ENCODE results near the gene KAZN. TPM values are rescaled to one million over a fixed set of nuclear protein-coding genes. Genes with fewer than 3 reads are reported as not detected.

The KAZN gene
- polyA plus RNA-seq, 2 donors, result 29.3 to 32.0 TPM

DNA sequence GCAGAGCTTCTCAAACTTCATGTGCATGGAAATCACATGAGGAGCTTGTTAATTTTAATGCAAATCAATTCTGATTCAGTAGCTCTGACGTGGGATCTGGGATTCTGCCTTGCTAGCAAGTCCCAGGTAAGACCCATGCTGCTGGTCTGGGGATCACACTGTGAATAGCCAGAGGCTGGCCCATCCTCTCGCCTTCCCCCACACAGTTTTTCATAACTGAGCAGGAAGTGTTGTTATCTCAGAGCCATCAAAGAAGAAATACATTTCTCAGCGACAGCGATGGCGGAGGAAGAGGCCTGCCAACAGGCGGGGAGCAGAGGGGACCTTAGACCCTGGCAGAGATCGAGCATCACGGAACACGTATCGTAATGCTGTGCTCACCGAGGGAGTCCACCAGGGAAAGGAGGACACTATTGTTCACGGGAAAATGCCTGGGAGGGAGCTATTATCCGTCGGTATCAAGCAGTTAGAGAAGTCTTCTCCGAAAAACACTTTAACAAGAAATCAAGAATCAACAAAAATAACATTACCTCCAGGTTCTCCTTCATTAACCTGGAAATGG, 286.2 kb downstream of the KAZN start:
- no peak overlapping the region for H3K27ac ChIP-seq (ENCODE audit: low read depth in 2 of 2, low read length in 1 of 2)
- no peaks in the 10 kb centered on the region for H3K36me3 ChIP-seq (ENCODE audit: control insufficient read depth in 2 of 2, insufficient read depth in 2 of 2, low read length in 1 of 2)
- H3K4me1 ChIP-seq (ENCODE audit: control insufficient read depth in 2 of 2, insufficient read depth in 2 of 2, low read length in 1 of 2), result peaks cover 0 to 14% of the 10 kb centered on the region in 2 donors
- no peak overlapping the region for H3K4me3 ChIP-seq (ENCODE audit: low read depth in 1 of 2, low read length in 2 of 2)
- H3K9me3 ChIP-seq (ENCODE audit: control insufficient read depth in 2 of 2, insufficient read depth in 1 of 2, low read depth in 1 of 2, low read length in 1 of 2), result no peaks in the 10 kb centered on the region
- WGBS, 2 donors, result 85 to 86% methylated on average over 15 of the region's 15 CpGs
- no peaks in the 10 kb centered on the region for H3K27me3 ChIP-seq (ENCODE audit: control insufficient read depth in 1 of 2, insufficient read depth in 2 of 2, low read length in 2 of 2)

DNA sequence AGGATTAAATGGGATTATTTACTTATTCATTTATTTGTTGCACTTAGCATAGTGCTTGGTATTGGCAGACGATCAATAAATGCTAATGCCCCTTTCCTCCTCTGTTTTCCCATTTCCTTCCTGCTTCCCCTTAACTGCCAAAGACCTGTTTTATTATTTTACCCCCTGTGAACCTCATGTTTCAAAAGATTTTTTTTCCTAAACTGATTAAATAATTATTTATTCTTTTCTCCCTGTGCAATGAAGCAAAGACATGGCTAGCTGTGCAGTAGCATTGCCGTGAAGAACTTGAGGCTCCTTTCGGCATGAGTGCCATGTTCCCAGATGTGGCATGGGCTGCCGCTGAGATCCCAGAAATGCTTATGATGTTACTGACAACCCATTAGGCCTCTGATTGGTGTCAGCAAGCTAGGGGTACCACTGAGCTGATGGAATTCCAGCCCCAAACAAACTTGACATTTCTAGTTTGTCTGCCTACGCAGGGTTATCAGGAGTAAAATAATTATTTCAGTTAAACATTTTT, 288.6 kb downstream of the KAZN start:
- no peaks in the 10 kb centered on the region for H3K27me3 ChIP-seq (ENCODE audit: control insufficient read depth in 1 of 2, insufficient read depth in 2 of 2, low read length in 2 of 2)
- H3K9me3 ChIP-seq (ENCODE audit: control insufficient read depth in 2 of 2, insufficient read depth in 1 of 2, low read depth in 1 of 2, low read length in 1 of 2), result no peaks in the 10 kb centered on the region

DNA sequence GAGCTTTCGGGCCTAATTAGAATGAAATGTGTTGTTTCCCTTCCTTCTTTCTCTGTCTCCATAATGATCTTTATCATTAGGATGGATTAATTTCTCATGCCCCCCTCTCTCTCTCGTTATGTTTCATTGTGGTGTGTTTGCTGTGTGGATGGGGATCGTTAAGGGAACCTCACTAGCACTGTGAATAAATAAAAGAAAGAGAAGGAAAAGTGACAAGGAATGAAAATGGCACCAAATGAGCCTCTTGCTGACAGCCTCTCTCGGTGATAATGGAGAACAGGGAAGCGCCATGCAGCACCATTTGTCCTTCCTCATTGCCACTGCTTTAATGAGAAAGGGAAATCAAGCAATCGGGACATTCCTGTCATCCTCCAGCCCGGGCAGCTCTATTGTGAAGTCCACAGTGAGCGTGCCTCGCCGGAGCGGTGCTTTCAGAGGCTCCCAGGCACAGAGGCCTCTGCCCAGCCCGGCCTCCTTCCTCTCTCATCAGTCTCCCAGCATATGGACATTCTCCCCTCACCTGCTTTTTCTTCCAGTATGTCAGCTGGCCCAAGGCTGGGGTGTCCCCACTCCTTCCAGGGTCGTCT, 289.4 kb downstream of the KAZN start:
- H3K27ac ChIP-seq (ENCODE audit: low read depth in 2 of 2, low read length in 1 of 2), result no peak overlapping the region
- H3K4me3 ChIP-seq (ENCODE audit: low read depth in 1 of 2, low read length in 2 of 2), result no peak overlapping the region
- H3K9me3 ChIP-seq (ENCODE audit: control insufficient read depth in 2 of 2, insufficient read depth in 1 of 2, low read depth in 1 of 2, low read length in 1 of 2), result no peaks in the 10 kb centered on the region
- H3K36me3 ChIP-seq (ENCODE audit: control insufficient read depth in 2 of 2, insufficient read depth in 2 of 2, low read length in 1 of 2), result no peaks in the 10 kb centered on the region
- no peaks in the 10 kb centered on the region for H3K4me1 ChIP-seq (ENCODE audit: control insufficient read depth in 2 of 2, insufficient read depth in 2 of 2, low read length in 1 of 2)
- 84 to 87% methylated on average over 13 of the region's 13 CpGs for WGBS, 2 donors
- no peaks in the 10 kb centered on the region for H3K27me3 ChIP-seq (ENCODE audit: control insufficient read depth in 1 of 2, insufficient read depth in 2 of 2, low read length in 2 of 2)

More for the DNA sequence above, 288.6 kb downstream of the KAZN start:
- Histone ChIP-seq H3K4me3 (ENCODE audit: low read depth in 1 of 2, low read length in 2 of 2) (no peak overlapping the region), H3K27ac (ENCODE audit: low read depth in 2 of 2, low read length in 1 of 2) (no peak overlapping the region), H3K4me1 (ENCODE audit: control insufficient read depth in 2 of 2, insufficient read depth in 2 of 2, low read length in 1 of 2) (peaks cover 0 to 3% of the 10 kb centered on the region in 2 donors), H3K36me3 (ENCODE audit: control insufficient read depth in 2 of 2, insufficient read depth in 2 of 2, low read length in 1 of 2) (no peaks in the 10 kb centered on the region)
- 90% methylated on average over 5 of the region's 5 CpGs for WGBS, 2 donors

DNA sequence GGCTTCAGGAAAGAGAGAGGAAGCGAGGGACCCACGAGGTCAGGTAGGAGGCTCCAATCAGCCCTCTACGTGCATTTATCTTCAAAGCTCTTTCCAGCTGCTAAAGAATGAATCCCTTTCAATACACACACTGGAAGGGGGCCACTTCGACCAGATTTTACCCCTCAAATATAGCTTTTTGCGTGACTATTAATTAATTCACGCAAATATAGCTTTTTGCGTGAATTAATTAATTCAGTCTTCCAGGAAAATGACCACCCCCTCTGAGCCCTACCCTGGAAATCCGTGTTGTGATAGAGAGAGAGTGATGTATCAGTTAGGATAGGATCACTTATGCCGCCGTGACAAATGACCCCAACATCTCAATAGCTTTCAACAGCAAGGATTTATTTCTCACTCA, 289.9 kb downstream of the KAZN start:
- Histone ChIP-seq H3K4me1 (ENCODE audit: control insufficient read depth in 2 of 2, insufficient read depth in 2 of 2, low read length in 1 of 2) (no peaks in the 10 kb centered on the region), H3K27ac (ENCODE audit: low read depth in 2 of 2, low read length in 1 of 2) (no peak overlapping the region), H3K36me3 (ENCODE audit: control insufficient read depth in 2 of 2, insufficient read depth in 2 of 2, low read length in 1 of 2) (no peaks in the 10 kb centered on the region), H3K4me3 (ENCODE audit: low read depth in 1 of 2, low read length in 2 of 2) (no peak overlapping the region), H3K27me3 (ENCODE audit: control insufficient read depth in 1 of 2, insufficient read depth in 2 of 2, low read length in 2 of 2) (no peaks in the 10 kb centered on the region), H3K9me3 (ENCODE audit: control insufficient read depth in 2 of 2, insufficient read depth in 1 of 2, low read depth in 1 of 2, low read length in 1 of 2) (no peaks in the 10 kb centered on the region)
- WGBS, 2 donors, result 89 to 91% methylated on average over 10 of the region's 10 CpGs

DNA sequence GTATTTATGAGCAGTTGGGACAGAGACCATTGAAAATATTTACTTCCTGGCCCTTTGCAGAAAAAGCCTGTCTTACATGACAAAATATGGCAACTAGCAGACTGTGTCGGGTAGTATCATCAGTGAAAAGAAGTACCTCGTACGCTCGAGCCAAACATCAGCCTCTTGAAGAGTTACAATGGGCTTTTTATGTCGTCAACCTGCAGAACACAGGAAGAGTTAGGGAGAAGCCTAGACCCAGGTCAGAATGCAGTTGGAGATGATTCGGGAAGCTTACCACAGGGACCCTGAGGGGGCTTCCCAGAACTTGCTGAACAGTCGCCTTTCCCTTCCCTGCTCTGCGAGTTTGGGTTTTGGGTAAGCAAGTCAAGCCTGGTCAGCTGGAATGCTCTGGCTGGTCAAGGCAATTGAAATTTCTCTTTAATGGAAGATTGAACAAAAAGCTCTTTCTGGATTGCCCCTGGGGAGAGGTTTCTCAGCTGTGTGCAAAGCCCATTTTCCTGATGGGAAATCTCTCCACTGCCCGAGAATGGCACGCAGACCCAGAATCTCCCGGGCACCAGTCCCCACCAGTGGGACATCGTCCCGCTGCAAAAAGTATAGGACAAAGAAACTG, 291.4 kb downstream of the KAZN start:
- no peak overlapping the region for H3K4me3 ChIP-seq (ENCODE audit: low read depth in 1 of 2, low read length in 2 of 2)
- H3K36me3 ChIP-seq (ENCODE audit: control insufficient read depth in 2 of 2, insufficient read depth in 2 of 2, low read length in 1 of 2), result no peaks in the 10 kb centered on the region
- H3K4me1 ChIP-seq (ENCODE audit: control insufficient read depth in 2 of 2, insufficient read depth in 2 of 2, low read length in 1 of 2), result peaks cover 0 to 4% of the 10 kb centered on the region in 2 donors
- no peak overlapping the region for H3K27ac ChIP-seq (ENCODE audit: low read depth in 2 of 2, low read length in 1 of 2)
- no peaks in the 10 kb centered on the region for H3K9me3 ChIP-seq (ENCODE audit: control insufficient read depth in 2 of 2, insufficient read depth in 1 of 2, low read depth in 1 of 2, low read length in 1 of 2)
- no peaks in the 10 kb centered on the region for H3K27me3 ChIP-seq (ENCODE audit: control insufficient read depth in 1 of 2, insufficient read depth in 2 of 2, low read length in 2 of 2)
- 87 to 88% methylated on average over 13 of the region's 13 CpGs for WGBS, 2 donors

DNA sequence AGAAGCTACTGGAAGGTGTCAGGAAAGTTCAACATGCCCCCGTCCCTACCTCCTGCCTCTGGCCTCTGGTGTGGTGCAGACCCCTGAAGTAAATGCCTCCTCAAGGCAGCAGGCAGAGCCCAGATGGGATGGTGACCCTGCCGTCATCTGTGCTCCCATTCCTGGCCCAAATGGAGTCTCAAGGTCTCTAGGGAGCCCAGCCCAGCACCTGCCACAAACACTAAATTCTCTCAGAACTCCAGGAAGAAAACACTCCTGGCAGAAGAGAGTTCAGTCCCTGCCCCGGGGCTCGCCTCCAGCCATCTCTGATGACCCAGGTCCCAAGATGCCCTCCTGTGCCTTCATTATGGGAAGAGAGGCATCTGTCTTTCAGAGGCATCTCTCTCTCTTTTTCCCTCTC, 293.5 kb downstream of the KAZN start:
- H3K27me3 ChIP-seq (ENCODE audit: control insufficient read depth in 1 of 2, insufficient read depth in 2 of 2, low read length in 2 of 2), result no peaks in the 10 kb centered on the region
- no peaks in the 10 kb centered on the region for H3K36me3 ChIP-seq (ENCODE audit: control insufficient read depth in 2 of 2, insufficient read depth in 2 of 2, low read length in 1 of 2)
- no peak overlapping the region for H3K4me3 ChIP-seq (ENCODE audit: low read depth in 1 of 2, low read length in 2 of 2)
- WGBS, 2 donors, result 86 to 87% methylated on average over 4 of the region's 4 CpGs
- H3K27ac ChIP-seq (ENCODE audit: low read depth in 2 of 2, low read length in 1 of 2), result no peak overlapping the region
- no peaks in the 10 kb centered on the region for H3K9me3 ChIP-seq (ENCODE audit: control insufficient read depth in 2 of 2, insufficient read depth in 1 of 2, low read depth in 1 of 2, low read length in 1 of 2)
- H3K4me1 ChIP-seq (ENCODE audit: control insufficient read depth in 2 of 2, insufficient read depth in 2 of 2, low read length in 1 of 2), result peaks cover 0 to 11% of the 10 kb centered on the region in 2 donors

DNA sequence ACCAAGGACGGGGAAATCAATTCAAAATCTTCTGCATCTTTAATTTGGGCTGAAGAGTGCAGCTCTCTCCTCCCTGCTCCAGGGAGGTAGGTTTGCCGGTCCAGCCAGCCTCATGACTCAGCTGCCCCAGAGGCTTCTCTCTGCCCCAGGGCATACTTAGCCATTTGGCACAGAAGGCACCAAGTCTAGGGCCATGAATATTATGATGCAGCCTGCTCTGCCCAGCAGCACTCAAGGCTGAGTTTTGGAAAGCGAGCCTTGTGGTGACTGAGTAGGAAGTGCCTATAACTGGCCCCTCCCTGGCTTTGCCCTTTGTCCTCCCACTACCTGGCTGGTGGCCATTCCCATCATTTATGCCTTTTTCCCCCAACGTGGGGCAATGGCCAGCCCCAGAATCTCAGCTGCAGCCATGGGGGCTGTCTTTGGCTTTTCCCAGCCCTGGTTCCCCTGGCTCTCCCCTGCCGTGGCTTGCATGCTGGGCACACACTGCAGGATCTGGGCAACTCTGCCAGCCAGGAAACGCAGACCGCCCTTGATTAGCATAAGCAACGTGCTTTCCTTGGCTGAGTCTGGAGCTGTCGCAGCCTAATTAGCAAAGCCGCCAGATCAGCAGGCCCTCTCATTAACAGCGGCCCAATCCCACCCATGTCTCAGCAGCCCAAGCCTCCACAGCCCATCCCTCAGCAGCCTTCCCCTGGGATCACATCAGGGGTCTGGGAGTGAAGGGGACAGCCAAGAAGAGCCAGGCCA, 296.5 kb downstream of the KAZN start:
- H3K27ac ChIP-seq (ENCODE audit: low read depth in 2 of 2, low read length in 1 of 2), result peak overlapping the region; percentile 26 to 88
- peaks cover 0 to 11% of the 10 kb centered on the region in 2 donors for H3K4me1 ChIP-seq (ENCODE audit: control insufficient read depth in 2 of 2, insufficient read depth in 2 of 2, low read length in 1 of 2)
- no peaks in the 10 kb centered on the region for H3K36me3 ChIP-seq (ENCODE audit: control insufficient read depth in 2 of 2, insufficient read depth in 2 of 2, low read length in 1 of 2)
- no peaks in the 10 kb centered on the region for H3K9me3 ChIP-seq (ENCODE audit: control insufficient read depth in 2 of 2, insufficient read depth in 1 of 2, low read depth in 1 of 2, low read length in 1 of 2)
- H3K4me3 ChIP-seq (ENCODE audit: low read depth in 1 of 2, low read length in 2 of 2), result no peak overlapping the region
- WGBS, 2 donors, result 31 to 46% methylated on average over 11 of the region's 11 CpGs
- H3K27me3 ChIP-seq (ENCODE audit: control insufficient read depth in 1 of 2, insufficient read depth in 2 of 2, low read length in 2 of 2), result no peaks in the 10 kb centered on the region

DNA sequence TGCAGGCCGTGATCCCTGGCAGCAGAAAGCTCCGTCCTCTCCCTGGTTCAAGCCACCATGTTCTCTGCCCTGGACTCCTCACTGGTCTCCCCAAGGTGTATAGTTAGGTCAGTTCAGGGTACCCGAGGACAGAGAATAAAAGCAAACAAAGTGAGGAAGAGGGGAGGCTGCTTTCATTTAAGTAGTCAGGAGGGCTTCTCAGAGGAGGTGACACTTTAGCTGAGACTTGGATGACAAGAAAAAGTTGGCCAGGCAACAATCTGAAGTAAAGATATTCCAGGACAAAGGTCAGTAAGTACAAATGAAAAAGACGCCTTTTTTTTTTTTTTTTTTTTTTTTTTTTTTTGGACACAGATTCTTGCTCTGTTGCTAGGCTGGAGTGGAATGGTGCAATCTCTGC, 297.2 kb downstream of the KAZN start:
- Histone ChIP-seq H3K36me3 (ENCODE audit: control insufficient read depth in 2 of 2, insufficient read depth in 2 of 2, low read length in 1 of 2) (no peaks in the 10 kb centered on the region), H3K27ac (ENCODE audit: low read depth in 2 of 2, low read length in 1 of 2) (peak overlapping the region; percentile 26 to 88), H3K9me3 (ENCODE audit: control insufficient read depth in 2 of 2, insufficient read depth in 1 of 2, low read depth in 1 of 2, low read length in 1 of 2) (no peaks in the 10 kb centered on the region), H3K4me1 (ENCODE audit: control insufficient read depth in 2 of 2, insufficient read depth in 2 of 2, low read length in 1 of 2) (peaks cover 0 to 11% of the 10 kb centered on the region in 2 donors), H3K27me3 (ENCODE audit: control insufficient read depth in 1 of 2, insufficient read depth in 2 of 2, low read length in 2 of 2) (no peaks in the 10 kb centered on the region), H3K4me3 (ENCODE audit: low read depth in 1 of 2, low read length in 2 of 2) (no peak overlapping the region)
- 81 to 90% methylated on average over 4 of the region's 4 CpGs for WGBS, 2 donors

DNA sequence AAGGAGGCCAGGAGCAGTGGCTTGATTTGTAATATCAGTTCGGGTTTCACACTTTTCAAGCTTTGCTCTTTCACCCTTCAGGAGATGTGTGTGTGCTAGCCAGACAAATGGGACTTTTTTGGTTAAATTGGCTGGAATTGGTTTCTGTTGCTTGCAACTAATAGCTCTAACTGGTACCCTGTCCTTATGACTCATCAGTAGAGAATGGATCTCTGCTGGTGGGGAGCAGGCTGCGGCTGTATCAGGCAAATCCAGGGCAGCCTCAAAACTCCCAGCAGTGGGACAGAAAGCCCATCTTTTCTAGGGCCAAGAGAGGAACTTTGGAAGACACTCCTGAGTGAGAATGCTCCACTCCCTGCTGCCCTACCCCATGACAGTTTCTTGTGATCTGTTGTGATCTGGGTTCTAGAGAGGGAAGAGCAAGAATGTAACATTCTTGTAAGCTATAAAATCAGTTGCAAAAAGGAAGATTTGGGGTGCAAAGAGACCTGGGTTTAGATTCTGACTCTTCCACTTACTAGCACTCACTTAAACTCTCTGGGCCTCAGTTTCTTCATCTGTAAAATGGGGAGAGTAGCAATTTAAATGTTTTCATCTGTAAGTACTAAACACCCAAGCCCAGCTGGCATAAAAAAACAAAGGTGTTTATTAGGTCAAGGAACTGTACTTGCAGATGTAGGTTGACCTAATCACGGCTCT, 298.0 kb downstream of the KAZN start:
- Histone ChIP-seq H3K36me3 (ENCODE audit: control insufficient read depth in 2 of 2, insufficient read depth in 2 of 2, low read length in 1 of 2) (no peaks in the 10 kb centered on the region), H3K27me3 (ENCODE audit: control insufficient read depth in 1 of 2, insufficient read depth in 2 of 2, low read length in 2 of 2) (no peaks in the 10 kb centered on the region), H3K4me1 (ENCODE audit: control insufficient read depth in 2 of 2, insufficient read depth in 2 of 2, low read length in 1 of 2) (peaks cover 0 to 11% of the 10 kb centered on the region in 2 donors), H3K4me3 (ENCODE audit: low read depth in 1 of 2, low read length in 2 of 2) (no peak overlapping the region), H3K9me3 (ENCODE audit: control insufficient read depth in 2 of 2, insufficient read depth in 1 of 2, low read depth in 1 of 2, low read length in 1 of 2) (no peaks in the 10 kb centered on the region), H3K27ac (ENCODE audit: low read depth in 2 of 2, low read length in 1 of 2) (no peak overlapping the region)
- WGBS, 2 donors, result 79 to 90% methylated on average over 3 of the region's 3 CpGs
